Stimulated activated effector memory CD8-positive, alpha-beta T cell treated with anti-CD3 and anti-CD28 coated beads, Interleukin-12 subunit alpha, Interleukin-12 subunit beta, amount 100 ng/mL, for 72 hours (primary cell): ENCODE data around the gene HMX3.
A peak's percentile ranks its signal among the peaks of the same experiment; 100 is the strongest.

Experiments used
- ATAC-seq: fragments of 150-1000 bp; cut with Tn5 transposase; 2 replicates; pipeline ENCODE4 v1.10.0; 2021
- DNase-seq, 2 donors: peaks; one replicate each; pipeline ENCODE4 v3.0.0; 2021 to 2022; ENCODE audit warnings: low spot score in 2 of 2
- H3K27ac Mint-ChIP-seq: one replicate; pipeline ENCODE4 v1.8.0; 2022; ENCODE audit warnings: mild to moderate bottlenecking, mixed read lengths
- H3K36me3 Mint-ChIP-seq: one replicate; pipeline ENCODE4 v1.8.0; 2022; ENCODE audit warnings: mild to moderate bottlenecking, mixed read lengths
- H3K4me1 Mint-ChIP-seq: one replicate; pipeline ENCODE4 v1.8.0; 2022; ENCODE audit warnings: mixed read lengths
- H3K4me3 Mint-ChIP-seq: one replicate; pipeline ENCODE4 v1.8.0; 2022; ENCODE audit warnings: mild to moderate bottlenecking, mixed read lengths
- H3K9me3 Mint-ChIP-seq: one replicate; pipeline ENCODE4 v1.8.0; 2022; ENCODE audit warnings: mixed read lengths

HMX3 gene

DNA sequence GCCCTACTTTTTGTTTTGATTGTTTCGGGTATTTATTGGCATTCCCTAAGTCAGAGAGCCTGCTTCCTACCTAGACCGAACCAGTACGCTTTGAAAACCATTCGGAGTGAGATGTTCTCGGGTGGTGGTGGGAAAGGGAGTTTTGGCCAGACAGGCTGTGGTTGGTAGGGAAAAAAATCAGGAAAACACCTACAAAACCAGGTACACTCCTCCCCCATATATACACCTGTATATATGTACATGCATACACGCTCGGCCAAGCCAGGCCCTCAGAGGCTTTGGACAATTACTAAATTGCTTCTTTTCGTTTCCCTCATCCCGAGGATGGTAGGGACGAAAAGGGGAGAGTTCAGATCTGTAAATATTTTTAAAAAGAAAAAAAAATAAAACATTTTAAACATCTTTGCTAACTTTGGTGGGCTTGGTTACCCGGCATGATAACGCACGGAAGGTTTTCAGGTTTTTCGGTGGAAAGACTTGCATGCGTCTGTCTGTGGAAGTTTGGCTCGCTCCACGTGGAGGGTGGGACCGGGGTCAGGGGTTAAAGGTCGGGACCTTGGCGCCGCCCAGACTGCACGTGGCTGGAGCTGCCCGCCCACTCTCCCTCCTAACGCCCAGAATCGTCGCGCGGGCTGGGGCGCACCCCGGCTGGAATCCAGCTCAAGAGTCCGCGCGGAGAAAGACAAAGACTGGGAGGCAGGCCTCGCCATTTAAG is 14.7 kb downstream of the HMX3 start:
- H3K9me3 Mint-ChIP-seq: no peaks in the 10 kb centered on the region
- H3K4me1 Mint-ChIP-seq: peaks cover 44% of the 10 kb centered on the region
- no peak overlapping the region for H3K27ac Mint-ChIP-seq
- DNase-seq: no peak
- peak overlapping the region; percentile 63 for H3K4me3 Mint-ChIP-seq
- no peak for ATAC-seq
- H3K36me3 Mint-ChIP-seq: peaks cover 31% of the 10 kb centered on the region

DNA sequence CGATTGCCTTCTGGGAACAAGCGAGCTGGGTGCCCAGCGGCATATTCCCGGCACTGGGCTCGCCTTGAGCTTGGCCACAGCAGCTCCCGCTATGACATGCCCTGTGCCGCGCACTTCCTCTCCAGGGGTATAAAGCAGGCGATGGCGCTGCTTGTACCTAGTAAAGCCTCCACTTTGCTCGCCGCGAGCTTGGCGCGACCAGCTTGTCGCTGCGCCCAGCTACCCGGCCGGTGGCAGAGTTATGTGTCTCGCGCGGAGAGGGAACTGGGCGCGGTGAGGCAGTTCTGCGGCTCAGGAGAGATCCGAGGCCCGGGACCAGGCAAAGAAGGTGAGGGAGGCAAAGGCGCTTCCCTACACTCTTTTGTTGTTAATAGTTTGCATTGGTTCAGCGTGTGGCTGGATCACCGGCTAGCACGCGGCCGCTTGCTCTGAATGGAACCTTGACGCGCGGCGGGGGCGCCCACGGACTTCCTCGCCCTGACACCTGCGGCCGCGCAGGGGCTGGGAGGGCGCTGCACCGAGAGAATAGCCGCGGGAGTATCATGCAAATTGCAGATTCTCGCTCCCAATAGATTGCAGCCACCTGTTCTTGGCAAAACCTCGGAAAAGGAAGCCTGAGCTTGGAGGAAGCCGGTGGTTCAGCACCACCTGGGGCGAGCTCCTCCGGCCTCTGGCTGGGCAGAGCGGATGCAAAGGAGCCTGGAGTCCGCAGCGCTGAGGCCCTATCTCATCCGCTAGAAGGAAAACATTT is 15.4 kb downstream of the HMX3 start:
- H3K36me3 Mint-ChIP-seq: peaks cover 38% of the 10 kb centered on the region
- H3K9me3 Mint-ChIP-seq: no peaks in the 10 kb centered on the region
- no peak overlapping the region for H3K27ac Mint-ChIP-seq
- DNase-seq (peak in 1 of 2 donors; percentile 64), ATAC-seq (no peak)
- peak overlapping the region; percentile 63 for H3K4me3 Mint-ChIP-seq
- peaks cover 44% of the 10 kb centered on the region for H3K4me1 Mint-ChIP-seq

DNA sequence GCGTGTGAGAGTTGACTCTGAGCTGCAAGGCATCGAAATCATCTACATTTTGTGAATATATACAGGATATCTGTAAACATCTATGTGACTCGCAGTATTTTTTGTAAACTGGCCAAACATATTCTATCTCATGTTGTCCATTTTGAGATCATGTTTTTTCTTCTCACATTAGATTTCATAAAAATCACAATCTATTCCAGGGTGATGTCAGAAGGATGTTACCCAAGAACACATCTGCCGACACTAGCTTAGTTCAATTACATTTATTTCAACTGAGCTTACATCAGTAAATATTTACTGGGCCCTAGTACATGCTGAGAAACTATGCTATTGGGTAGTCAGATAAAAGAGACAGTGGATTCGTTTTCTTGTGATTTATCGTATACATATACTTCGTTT is 16.0 kb downstream of the HMX3 start:
- peaks cover 44% of the 10 kb centered on the region for H3K36me3 Mint-ChIP-seq
- H3K9me3 Mint-ChIP-seq: no peaks in the 10 kb centered on the region
- DNase-seq (no peak), ATAC-seq (no peak)
- peak overlapping the region; percentile 63 for H3K4me3 Mint-ChIP-seq
- H3K4me1 Mint-ChIP-seq: peaks cover 45% of the 10 kb centered on the region
- H3K27ac Mint-ChIP-seq: no peak overlapping the region

- Mint-ChIP-seq H3K4me1 (peaks cover 56% of the 10 kb centered on the region), H3K27ac (peak overlapping the region; percentile 100), H3K9me3 (no peaks in the 10 kb centered on the region), H3K4me3 (peak overlapping the region; percentile 99), H3K36me3 (peaks cover 63% of the 10 kb centered on the region)
- no peak for DNase-seq
- ATAC-seq: no peak
These were observed 17.8 kb downstream of the HMX3 start for GRCh38 chr10:123153486-123154091.

DNA sequence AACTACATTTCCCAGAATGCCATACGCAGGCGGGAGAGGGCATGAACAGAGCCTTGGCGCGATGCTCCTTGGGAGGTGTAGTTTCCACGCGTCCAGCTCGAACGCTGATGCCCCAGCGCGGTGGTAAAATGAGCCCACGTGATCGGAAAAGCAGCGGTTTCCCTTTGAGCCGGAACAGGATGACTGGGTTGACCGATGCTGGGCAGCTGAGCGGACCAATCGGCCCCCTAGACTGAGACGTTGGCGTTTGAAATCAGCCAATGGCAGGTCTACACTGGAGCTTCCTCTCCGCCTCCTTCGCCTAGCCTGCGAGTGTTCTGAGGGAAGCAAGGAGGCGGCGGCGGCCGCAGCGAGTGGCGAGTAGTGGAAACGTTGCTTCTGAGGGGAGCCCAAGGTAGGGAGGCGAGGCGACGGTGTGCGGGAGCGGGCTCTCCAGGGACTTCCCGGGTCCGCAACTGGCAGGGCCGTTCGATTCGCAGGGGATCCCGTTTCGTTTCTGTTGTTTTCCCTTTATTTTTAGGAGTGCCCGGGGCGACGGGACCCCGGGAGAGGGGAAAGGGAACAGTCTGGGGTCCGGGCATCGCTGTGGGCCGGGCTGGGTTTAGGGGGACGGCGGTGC is 18.4 kb downstream of the HMX3 start, which contains the start of gene BUB3:
Gene BUB3 (plus strand): TSS at position 311 of the 619 bp plus-strand sequence. CDS start 516 bp downstream, outside the sequence.
- H3K9me3 Mint-ChIP-seq: no peaks in the 10 kb centered on the region
- ATAC-seq (peak; percentile 95), DNase-seq (peak; percentile 83 to 96)
- H3K4me3 Mint-ChIP-seq: peak within 1 kb of the TSS; percentile 99
- H3K27ac Mint-ChIP-seq: peak within 1 kb of the TSS; percentile 100
- peaks cover 57% of the 10 kb centered on the region for H3K4me1 Mint-ChIP-seq
- H3K36me3 Mint-ChIP-seq: peaks cover 63% of the 10 kb centered on the region

DNA sequence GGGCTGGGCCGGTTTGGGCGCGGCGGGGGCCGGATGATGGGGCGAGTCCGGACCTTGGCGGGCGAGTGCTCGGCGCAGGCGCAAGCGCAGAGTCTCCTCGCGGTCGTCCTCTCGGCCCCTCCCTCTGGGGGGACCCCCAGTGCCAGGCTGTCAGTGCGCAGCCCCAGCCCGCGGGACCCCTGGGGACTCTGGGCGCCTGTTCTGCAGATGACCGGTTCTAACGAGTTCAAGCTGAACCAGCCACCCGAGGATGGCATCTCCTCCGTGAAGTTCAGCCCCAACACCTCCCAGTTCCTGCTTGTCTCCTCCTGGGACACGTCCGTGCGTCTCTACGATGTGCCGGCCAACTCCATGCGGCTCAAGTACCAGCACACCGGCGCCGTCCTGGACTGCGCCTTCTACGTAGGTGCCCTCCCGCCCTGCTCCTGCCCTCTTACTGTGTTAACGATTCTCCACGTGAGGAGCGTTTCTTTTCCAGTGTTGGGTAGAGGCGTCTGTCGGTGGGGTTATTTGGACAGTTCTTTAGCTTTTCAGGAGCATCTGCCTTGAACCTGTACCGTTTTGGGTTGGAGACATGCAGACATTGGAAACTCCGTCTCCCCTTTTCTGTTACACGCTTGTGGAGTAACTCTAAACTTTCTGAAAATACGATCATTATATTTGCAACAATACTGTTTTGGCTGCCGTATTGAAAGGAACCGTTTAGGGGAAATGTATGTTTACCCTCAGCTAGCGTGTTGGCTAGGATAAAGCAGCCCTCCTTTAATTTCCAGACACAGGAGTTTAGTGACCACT is 19.1 kb downstream of the HMX3 start:
- peak overlapping the region; percentile 99 for H3K4me3 Mint-ChIP-seq
- peaks cover 58% of the 10 kb centered on the region for H3K4me1 Mint-ChIP-seq
- H3K27ac Mint-ChIP-seq: peak overlapping the region; percentile 100
- ATAC-seq (peak; percentile 62), DNase-seq (peak in 1 of 2 donors; percentile 89)
- peaks cover 70% of the 10 kb centered on the region for H3K36me3 Mint-ChIP-seq
- H3K9me3 Mint-ChIP-seq: no peaks in the 10 kb centered on the region

DNA sequence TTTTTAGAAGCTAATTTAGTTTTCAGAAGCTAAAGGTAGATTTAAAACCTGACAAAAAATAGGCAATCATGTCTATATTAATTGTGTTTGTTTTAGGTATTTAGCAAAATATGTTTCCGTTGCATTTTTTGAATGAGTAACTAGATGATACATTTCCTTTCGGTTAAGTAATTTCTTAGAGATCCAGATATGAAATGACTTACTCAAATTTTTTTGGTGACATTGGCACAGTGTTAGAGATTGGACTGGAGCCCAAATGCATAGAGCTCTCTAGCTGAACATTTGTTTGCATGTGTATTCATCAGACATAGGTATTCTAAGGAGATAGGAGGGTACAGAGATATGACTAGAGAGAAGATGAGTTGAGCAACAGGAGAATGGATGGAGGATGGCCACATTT is 20.3 kb downstream of the HMX3 start:
- no peak for DNase-seq
- H3K4me3 Mint-ChIP-seq: peak overlapping the region; percentile 99
- H3K4me1 Mint-ChIP-seq: peaks cover 65% of the 10 kb centered on the region
- no peak for ATAC-seq
- H3K27ac Mint-ChIP-seq: peak overlapping the region; percentile 1
- no peaks in the 10 kb centered on the region for H3K9me3 Mint-ChIP-seq
- peaks cover 81% of the 10 kb centered on the region for H3K36me3 Mint-ChIP-seq

DNA sequence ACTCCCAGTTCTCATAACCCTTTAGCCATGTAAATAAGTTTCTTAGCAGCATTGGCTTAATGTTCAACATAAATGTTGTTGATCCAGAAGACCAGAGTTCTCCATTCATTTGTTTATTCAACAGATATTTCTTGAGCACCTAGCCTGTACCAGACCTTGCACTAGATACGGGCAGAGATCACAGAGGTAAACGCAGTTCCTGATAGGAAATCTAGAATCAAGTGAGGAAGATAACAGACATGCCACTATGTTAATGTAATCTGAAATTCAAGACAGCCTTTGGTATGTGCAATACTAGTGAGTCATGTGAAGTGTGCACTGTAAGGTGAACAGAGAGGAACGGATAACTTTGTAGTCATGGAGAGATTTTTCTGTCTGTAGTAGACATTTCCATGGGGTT is 21.4 kb downstream of the HMX3 start:
- peaks cover 65% of the 10 kb centered on the region for H3K4me1 Mint-ChIP-seq
- no peak for DNase-seq
- peak overlapping the region; percentile 99 for H3K4me3 Mint-ChIP-seq
- no peaks in the 10 kb centered on the region for H3K9me3 Mint-ChIP-seq
- H3K27ac Mint-ChIP-seq: peak overlapping the region; percentile 1
- no peak for ATAC-seq
- peaks cover 93% of the 10 kb centered on the region for H3K36me3 Mint-ChIP-seq

DNA sequence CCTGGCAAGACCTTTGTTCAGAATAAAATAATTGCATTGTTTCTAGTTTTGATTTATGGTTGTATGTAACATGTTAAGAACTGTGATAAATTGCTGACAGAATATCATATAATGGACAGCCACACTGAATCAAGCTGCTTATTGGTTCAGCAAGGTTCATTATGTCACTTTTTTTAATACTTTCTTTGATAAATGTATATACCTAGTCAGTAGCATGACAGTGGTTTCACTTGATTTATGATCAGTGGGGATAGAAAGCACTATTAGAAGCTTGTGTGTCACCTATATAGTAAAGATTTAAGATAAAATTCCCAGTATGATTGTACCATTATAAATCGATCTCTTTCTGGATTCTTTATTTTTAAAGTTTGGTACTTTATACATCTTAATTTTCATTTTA is 22.9 kb downstream of the HMX3 start:
- Mint-ChIP-seq H3K4me1 (peaks cover 60% of the 10 kb centered on the region), H3K9me3 (no peaks in the 10 kb centered on the region), H3K27ac (peak overlapping the region; percentile 1)

GRCh38 chr10:123160311-123160980 is 24.7 kb downstream of the HMX3 start:
- DNase-seq (no peak), ATAC-seq (peak; percentile 93)
- peak overlapping the region; percentile 77 for H3K27ac Mint-ChIP-seq
- H3K4me3 Mint-ChIP-seq: peak overlapping the region; percentile 99
- no peaks in the 10 kb centered on the region for H3K9me3 Mint-ChIP-seq
- H3K36me3 Mint-ChIP-seq: peaks cover 100% of the 10 kb centered on the region
- peaks cover 53% of the 10 kb centered on the region for H3K4me1 Mint-ChIP-seq

More for the DNA sequence above, 22.9 kb downstream of the HMX3 start:
- ATAC-seq: no peak
- no peak for DNase-seq
- Mint-ChIP-seq H3K36me3 (peaks cover 100% of the 10 kb centered on the region), H3K4me3 (peak overlapping the region; percentile 99)

DNA sequence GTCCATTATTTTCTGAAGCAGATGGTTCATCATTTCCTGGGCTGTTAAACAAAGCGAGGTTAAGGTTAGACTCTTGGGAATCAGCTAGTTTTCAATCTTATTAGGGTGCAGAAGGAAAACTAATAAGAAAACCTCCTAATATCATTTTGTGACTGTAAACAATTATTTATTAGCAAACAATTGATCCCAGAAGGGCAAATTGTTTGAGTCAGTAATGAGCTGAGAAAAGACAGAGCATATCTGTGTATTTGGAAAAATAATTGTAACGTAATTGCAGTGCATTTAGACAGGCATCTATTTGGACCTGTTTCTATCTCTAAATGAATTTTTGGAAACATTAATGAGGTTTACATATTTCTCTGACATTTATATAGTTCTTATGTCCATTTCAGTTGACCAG is 28.5 kb downstream of the HMX3 start:
- H3K9me3 Mint-ChIP-seq: no peaks in the 10 kb centered on the region

DNA sequence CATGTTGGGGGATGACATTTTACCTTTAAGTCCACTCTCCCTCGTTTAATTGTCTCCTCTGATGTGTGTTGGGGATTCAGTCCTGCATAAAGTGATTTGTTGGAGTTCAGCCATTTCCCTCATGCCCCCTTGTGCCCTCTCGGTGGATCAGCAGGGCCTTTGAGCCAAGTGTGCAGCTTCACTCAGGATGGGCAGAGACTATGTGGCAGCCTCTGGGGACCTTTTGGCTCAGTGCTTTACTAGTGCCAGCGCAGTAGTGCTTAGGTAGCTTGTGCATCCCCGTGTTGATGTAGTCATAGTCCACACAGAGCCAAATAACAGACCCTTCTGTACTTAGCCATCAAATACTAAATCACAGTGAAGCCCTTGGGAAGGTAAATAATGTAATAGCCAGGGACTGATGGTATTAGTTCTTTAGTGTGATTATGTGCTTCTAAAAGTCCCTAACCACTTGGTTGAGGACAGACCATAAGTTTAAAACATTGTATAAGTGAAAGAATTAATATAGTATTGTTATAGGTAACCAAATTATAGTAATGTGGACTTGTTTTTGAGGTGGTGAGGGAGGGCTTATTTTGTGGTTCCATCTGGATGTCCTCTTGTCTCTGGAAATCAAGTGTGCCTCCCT is 29.8 kb downstream of the HMX3 start:
- ATAC-seq (no peak), DNase-seq (no peak)
- H3K27ac Mint-ChIP-seq: peak overlapping the region; percentile 48
- H3K36me3 Mint-ChIP-seq: peaks cover 100% of the 10 kb centered on the region
- H3K4me1 Mint-ChIP-seq: peaks cover 22% of the 10 kb centered on the region
- no peaks in the 10 kb centered on the region for H3K9me3 Mint-ChIP-seq
- H3K4me3 Mint-ChIP-seq: no peak overlapping the region

More for the DNA sequence above, 28.5 kb downstream of the HMX3 start:
- H3K27ac Mint-ChIP-seq: no peak overlapping the region
- no peak overlapping the region for H3K4me3 Mint-ChIP-seq
- no peak for DNase-seq
- peaks cover 100% of the 10 kb centered on the region for H3K36me3 Mint-ChIP-seq
- peaks cover 31% of the 10 kb centered on the region for H3K4me1 Mint-ChIP-seq
- ATAC-seq: no peak

GRCh38 chr10:123166618-123167017 is 30.8 kb downstream of the HMX3 start:
- Mint-ChIP-seq H3K36me3 (peaks cover 97% of the 10 kb centered on the region), H3K4me1 (peaks cover 17% of the 10 kb centered on the region), H3K4me3 (no peak overlapping the region), H3K9me3 (no peaks in the 10 kb centered on the region), H3K27ac (no peak overlapping the region)
- ATAC-seq: no peak
- no peak for DNase-seq

- no peak overlapping the region for H3K4me3 Mint-ChIP-seq
- H3K9me3 Mint-ChIP-seq: no peaks in the 10 kb centered on the region
- H3K36me3 Mint-ChIP-seq: peaks cover 82% of the 10 kb centered on the region
- no peak overlapping the region for H3K27ac Mint-ChIP-seq
- DNase-seq (no peak), ATAC-seq (no peak)
- H3K4me1 Mint-ChIP-seq: peaks cover 22% of the 10 kb centered on the region
These were observed 35.2 kb downstream of the HMX3 start for GRCh38 chr10:123170961-123171360.
